ENCODE results near the gene EIF4G3.
"Not testable (repeated sequence)": the region's sequence is repeated elsewhere in the genome, so short reads cannot be mapped to it uniquely, and the experiment has no call there.

Gene EIF4G3

DNA sequence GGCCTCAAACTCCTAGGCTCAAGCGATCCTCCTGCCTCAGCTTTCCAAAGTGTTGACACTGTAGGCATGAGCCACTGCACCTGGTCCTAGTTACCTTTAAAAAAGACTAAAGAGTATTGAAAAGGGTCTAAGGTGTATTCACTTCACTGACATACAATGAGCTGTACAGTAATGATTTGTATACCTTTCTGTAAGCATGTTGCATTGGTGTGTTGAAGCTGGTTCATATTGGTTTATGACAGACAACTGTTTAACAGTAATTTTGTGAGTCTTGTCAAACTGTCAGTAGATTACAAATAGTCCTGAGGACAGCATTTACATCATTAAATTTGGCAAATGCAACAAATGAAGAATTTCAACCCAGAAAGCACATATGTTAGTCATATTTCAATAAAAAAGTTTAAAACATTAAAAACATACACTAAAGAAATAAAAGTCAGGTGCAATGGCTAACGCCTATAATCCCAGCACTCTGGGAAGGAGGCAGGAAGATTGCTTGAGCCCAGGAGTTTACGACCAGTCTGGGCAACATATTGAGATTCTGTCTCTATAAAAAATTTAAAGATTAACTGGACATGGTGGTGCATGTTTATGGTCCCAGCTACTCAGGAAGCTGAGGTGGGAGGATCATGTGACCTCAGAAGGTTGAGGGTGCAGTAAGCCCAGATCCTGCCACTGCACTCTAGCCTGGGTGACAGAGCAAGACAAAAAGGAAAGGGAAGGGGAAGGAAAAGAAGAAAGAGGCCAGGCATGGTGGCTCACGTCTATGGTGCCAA is 301.3 kb downstream of the EIF4G3 start:
- ATAC-seq: no peak

DNA sequence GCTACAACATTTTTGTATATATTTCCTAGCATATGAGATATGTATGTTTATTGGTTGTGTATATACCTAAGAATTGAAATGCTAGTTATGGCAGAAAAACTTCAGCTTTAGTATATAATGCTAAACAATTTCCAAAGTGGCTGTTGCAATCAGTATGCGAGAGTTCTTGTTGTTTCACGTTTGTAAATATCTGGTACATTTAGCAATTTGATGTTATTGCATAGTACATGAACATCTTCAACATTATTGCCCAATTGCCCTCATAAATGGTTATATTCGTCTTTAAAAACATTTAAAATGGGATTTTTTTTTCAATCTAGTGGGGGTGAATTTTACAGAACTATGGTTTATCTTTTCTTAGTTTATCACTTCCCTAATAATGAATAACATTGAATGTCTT is 303.4 kb downstream of the EIF4G3 start:
- no peak overlapping the region for H3K4me3 Mint-ChIP-seq
- no peaks in the 10 kb centered on the region for H3K9me3 Mint-ChIP-seq
- ATAC-seq: no peak
- H3K27ac Mint-ChIP-seq: no peak overlapping the region
- H3K27me3 Mint-ChIP-seq: no peaks in the 10 kb centered on the region
- no peak for DNase-seq
- H3K4me1 Mint-ChIP-seq: peaks cover 7% of the 10 kb centered on the region

More for the DNA sequence above, 301.3 kb downstream of the EIF4G3 start:
- Mint-ChIP-seq H3K27me3 (no peaks in the 10 kb centered on the region), H3K27ac (no peak overlapping the region), H3K9me3 (no peaks in the 10 kb centered on the region), H3K4me1 (peaks cover 7% of the 10 kb centered on the region), H3K4me3 (no peak overlapping the region)
- no peak for DNase-seq

DNA sequence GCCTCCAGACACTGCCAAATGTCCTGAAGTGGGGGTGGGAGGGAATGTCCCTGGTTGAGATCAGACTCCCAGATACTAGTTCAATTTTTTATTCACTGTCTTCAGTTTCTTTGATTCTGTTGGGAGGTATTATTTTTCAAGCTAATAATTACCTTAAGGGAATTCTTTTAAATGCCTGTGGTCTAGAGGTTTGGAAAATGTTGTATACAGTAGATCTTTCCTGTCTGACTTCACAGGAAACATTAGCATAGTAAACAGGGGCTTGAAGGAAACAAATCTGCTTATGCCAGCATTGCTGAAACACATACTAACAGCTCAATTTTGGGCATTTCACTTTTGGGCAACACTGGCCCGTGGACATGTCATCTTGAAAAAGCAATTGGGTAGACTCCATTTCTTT is 305.3 kb downstream of the EIF4G3 start:
- Mint-ChIP-seq H3K27me3 (no peaks in the 10 kb centered on the region), H3K4me1 (peaks cover 7% of the 10 kb centered on the region), H3K9me3 (no peaks in the 10 kb centered on the region), H3K4me3 (no peak overlapping the region), H3K27ac (no peak overlapping the region)
- ATAC-seq (no peak), DNase-seq (no peak)

DNA sequence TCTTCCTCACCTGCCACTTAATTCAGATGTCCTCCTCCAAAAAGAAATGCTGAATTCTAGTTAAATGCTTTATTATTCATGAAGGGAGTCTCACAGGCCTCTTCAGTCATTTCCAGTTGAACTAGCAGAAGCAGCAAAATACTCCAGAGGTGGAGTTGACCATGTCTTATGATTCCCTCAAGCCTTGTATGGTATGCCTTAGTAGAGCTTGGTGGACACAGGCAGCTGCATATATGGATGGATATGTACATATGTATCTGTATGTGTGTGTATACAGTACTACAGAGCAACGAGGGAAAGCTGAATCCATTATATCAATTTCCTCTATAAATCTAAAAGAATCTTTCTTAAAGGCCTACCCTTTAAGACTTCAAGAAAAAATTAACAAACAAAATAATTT is 306.0 kb downstream of the EIF4G3 start:
- H3K27ac Mint-ChIP-seq: no peak overlapping the region
- no peaks in the 10 kb centered on the region for H3K9me3 Mint-ChIP-seq
- ATAC-seq (no peak), DNase-seq (no peak)
- no peak overlapping the region for H3K4me3 Mint-ChIP-seq
- no peaks in the 10 kb centered on the region for H3K27me3 Mint-ChIP-seq
- peaks cover 4% of the 10 kb centered on the region for H3K4me1 Mint-ChIP-seq

DNA sequence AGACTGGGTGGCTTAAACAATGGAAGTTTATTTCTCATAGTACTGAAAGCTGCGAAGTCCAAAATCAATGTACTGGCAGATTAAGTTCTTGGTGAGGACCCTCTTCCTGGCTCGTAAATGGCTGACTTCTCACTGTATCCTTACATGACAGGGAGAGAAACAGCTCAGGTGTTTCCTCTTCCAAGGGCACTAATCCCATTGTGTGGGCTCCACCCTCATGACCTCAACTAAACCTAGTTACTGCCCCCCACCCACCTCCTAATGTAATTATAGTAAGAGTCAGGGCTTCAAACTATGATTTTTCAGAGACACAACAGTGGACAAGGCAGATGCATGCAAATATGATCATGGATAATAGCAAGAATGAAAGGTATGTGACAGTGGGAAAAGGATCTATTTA is 308.4 kb downstream of the EIF4G3 start:
- H3K9me3 Mint-ChIP-seq: no peaks in the 10 kb centered on the region
- ATAC-seq (no peak), DNase-seq (no peak)
- no peak overlapping the region for H3K4me3 Mint-ChIP-seq
- no peak overlapping the region for H3K27ac Mint-ChIP-seq
- no peaks in the 10 kb centered on the region for H3K27me3 Mint-ChIP-seq
- no peaks in the 10 kb centered on the region for H3K4me1 Mint-ChIP-seq

DNA sequence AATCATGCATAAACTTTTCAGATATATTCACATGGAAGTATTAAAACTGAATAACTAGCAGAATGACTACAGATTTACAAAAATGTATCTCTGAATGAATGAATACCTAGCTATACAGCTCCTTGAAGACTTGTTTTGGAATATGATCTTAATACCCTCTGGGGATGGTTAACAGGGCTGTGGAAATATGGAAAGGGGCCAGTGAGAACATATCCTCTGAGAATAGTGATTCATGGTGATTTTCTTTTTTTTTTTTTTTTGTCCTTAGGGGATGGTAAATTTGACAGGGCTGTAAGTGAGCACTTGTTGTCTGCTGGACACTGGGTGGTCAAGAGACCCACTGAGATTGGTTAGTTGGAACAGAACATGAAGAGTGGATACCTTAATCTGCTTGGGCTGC is 308.9 kb downstream of the EIF4G3 start:
- no peak for ATAC-seq
- no peaks in the 10 kb centered on the region for H3K4me1 Mint-ChIP-seq
- H3K27me3 Mint-ChIP-seq: no peaks in the 10 kb centered on the region
- no peak overlapping the region for H3K4me3 Mint-ChIP-seq
- no peak for DNase-seq
- H3K27ac Mint-ChIP-seq: peak overlapping the region in 1 of 2 donors; percentile 6
- no peaks in the 10 kb centered on the region for H3K9me3 Mint-ChIP-seq

DNA sequence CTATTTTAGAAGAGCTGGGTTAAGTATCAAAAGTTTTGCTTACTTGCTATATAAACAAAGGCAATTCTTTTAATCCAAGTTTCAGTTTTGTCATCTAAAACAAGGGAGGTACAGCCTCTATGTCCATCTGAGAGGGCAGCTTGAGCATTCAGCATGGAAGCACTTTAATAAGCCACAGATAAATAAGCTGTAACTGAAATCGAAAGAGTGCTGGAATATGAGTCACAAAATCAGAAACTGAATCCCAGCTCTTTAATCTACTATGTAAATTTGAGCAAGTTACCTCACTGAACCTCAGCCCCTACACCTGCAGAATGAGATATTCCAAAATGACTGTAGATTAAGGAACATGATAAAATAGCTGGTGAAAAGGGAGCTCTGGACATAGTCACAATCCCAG is 309.6 kb downstream of the EIF4G3 start:
- H3K27me3 Mint-ChIP-seq: no peaks in the 10 kb centered on the region
- no peak overlapping the region for H3K4me3 Mint-ChIP-seq
- H3K4me1 Mint-ChIP-seq: no peaks in the 10 kb centered on the region
- no peaks in the 10 kb centered on the region for H3K9me3 Mint-ChIP-seq
- no peak overlapping the region for H3K27ac Mint-ChIP-seq
- no peak for ATAC-seq
- no peak for DNase-seq

DNA sequence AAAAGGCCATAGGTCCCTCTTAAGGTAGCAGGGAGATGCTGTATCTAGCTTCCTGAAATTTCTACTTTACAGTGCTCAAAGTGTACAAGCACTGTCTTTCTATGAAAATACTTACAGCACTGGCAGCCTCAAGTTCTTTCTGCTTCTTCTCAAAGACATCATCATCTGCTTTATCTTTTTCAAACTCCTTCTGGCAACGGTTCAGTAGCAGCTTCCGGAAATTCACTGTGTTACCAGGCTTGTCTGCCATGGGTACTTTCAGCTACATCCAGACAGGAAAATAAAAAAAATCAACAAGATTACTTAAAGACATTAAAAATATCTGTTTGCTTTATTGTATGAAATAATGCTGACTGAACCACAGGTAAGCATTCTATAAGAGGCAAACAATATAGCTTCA is 311.7 kb downstream of the EIF4G3 start:
- H3K4me3 Mint-ChIP-seq: no peak overlapping the region
- no peaks in the 10 kb centered on the region for H3K27me3 Mint-ChIP-seq
- H3K9me3 Mint-ChIP-seq: no peaks in the 10 kb centered on the region
- H3K4me1 Mint-ChIP-seq: no peaks in the 10 kb centered on the region
- DNase-seq (no peak), ATAC-seq (no peak)
- no peak overlapping the region for H3K27ac Mint-ChIP-seq

DNA sequence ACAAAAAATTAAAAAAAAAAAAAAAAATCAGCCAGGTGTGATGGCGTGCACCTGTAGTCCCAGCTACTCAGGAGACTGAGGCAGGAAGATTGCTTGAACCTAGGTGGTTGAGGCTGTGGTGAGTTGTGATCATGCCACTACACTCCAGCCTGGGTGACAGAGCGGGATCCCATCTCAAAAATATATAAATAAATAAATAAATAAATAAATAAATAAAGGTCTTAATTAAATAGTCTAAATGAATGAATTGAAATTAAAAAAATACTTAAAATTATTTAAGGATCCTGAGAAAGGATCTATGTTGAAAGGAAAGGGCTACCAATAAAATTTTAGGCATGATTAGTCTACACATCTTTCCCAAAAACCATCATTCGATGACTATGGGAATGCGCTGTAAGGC is 322.2 kb downstream of the EIF4G3 start:
- no peaks in the 10 kb centered on the region for H3K4me1 Mint-ChIP-seq
- ATAC-seq: no peak
- no peaks in the 10 kb centered on the region for H3K27me3 Mint-ChIP-seq
- no peaks in the 10 kb centered on the region for H3K9me3 Mint-ChIP-seq
- H3K27ac Mint-ChIP-seq: no peak overlapping the region
- no peak for DNase-seq
- no peak overlapping the region for H3K4me3 Mint-ChIP-seq

DNA sequence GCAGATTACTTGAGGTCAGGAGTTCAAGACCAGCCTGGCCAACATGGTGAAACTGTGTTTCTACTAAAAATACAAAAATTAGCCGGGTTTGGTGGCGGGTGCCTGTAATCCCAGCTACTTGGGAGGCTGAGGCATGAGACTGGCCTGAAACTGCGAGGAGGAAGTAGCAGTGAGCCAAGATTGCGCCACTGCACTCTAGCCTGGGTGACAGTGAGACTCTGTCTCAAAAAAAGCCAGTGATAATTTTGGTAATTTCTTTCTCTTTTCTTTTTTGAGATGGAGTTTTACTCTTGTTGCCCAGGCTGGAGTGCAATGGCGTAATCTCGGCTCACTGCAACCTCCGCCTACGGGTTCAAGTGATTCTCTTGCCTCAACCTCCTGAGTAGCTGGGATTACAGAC is 324.9 kb downstream of the EIF4G3 start:
- H3K9me3 Mint-ChIP-seq: not testable (repeated sequence)

DNA sequence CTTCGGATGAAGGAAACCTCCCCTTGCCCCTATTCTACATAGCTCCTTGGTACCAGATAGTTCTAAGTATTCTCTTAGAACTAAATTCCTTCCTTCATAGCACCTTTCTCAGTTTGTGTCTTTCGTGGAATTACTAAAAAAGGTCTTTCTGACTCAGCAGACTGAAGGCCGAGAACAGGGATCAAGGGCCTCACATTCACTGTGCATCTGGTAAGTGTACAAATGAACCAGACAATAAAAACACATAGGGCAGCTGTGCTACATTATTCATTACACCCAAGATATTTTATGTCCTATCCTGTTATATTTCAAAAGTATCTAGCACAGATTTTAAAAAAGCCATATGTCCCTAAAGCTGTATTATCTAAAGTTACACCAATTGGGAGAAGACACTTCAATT is 326.7 kb downstream of the EIF4G3 start:
- Mint-ChIP-seq H3K4me3 (no peak overlapping the region), H3K4me1 (no peaks in the 10 kb centered on the region)

More for the DNA sequence above, 324.9 kb downstream of the EIF4G3 start:
- not testable (repeated sequence) for DNase-seq, ATAC-seq, H3K27me3 Mint-ChIP-seq, H3K4me1 Mint-ChIP-seq, H3K4me3 Mint-ChIP-seq
- peak overlapping the region in 1 of 2 donors; percentile 48 for H3K27ac Mint-ChIP-seq

DNA sequence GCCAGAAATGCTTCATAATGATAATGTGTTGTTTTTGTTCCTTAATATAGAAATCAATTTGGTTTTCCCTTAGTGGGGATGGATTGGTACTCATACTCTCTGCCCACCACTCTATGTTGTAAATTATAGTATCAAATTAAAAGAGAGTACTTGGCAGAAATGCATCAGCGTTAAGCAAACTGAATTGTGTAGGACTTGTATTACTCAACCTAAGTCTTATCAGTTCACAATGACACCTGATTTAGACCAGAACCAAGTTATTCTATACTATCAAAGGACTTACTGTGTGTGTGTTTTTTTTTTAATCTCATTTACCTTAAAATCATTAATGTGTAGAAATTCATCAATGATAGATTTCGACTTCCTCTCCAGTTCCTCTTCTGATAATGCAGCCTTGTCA is 327.6 kb downstream of the EIF4G3 start:
- no peaks in the 10 kb centered on the region for H3K9me3 Mint-ChIP-seq
- ATAC-seq (no peak), DNase-seq (no peak)
- H3K4me1 Mint-ChIP-seq: no peaks in the 10 kb centered on the region
- no peak overlapping the region for H3K27ac Mint-ChIP-seq
- no peak overlapping the region for H3K4me3 Mint-ChIP-seq
- no peaks in the 10 kb centered on the region for H3K27me3 Mint-ChIP-seq

More for the DNA sequence above, 326.7 kb downstream of the EIF4G3 start:
- Mint-ChIP-seq H3K27me3 (no peaks in the 10 kb centered on the region), H3K27ac (no peak overlapping the region), H3K9me3 (no peaks in the 10 kb centered on the region)
- ATAC-seq (no peak), DNase-seq (no peak)

DNA sequence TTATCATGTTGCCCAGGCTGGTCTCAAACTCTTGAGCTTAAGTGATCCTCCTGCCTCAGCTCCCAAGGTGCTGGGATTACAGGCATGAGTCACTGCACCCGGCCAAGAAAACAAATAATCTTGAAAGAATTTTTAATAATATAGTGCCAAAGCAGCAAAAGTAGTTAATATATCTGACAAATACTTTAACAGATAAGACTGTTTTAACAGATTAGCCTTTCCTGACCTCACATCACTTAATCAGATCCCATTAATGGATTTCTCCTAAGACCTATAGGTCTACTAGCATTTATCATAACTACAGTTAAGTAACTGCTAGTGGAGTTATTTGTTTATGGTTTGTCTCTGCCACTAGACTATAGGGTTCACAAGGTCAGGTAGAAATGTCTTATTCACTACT is 328.5 kb downstream of the EIF4G3 start:
- no peak overlapping the region for H3K27ac Mint-ChIP-seq
- H3K4me1 Mint-ChIP-seq: no peaks in the 10 kb centered on the region
- DNase-seq (no peak), ATAC-seq (no peak)
- no peaks in the 10 kb centered on the region for H3K27me3 Mint-ChIP-seq
- no peak overlapping the region for H3K4me3 Mint-ChIP-seq
- no peaks in the 10 kb centered on the region for H3K9me3 Mint-ChIP-seq

DNA sequence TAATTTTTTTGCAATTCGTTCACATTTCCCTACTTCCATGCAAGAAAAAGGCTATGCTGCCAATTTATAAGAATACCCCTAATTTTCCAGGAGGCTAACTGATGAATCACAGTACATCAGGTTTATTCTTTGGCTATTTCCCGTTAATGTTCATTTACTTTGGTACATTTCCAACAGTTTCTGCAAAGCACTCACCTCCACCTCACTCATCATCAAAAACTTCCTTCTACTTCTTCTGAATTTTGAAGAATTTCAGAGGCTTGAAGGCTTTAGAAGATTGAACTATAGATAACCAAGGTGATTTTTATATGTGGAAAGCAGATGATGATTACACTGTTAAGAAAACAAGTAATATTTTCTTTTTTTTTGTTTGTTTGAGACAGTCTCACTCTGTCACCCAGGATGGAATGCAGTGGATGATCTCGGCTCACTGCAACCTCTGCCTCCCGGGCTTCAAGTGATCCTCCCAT is 329.1 kb downstream of the EIF4G3 start:
- Mint-ChIP-seq H3K9me3 (no peaks in the 10 kb centered on the region), H3K27ac (no peak overlapping the region), H3K4me1 (no peaks in the 10 kb centered on the region), H3K27me3 (no peaks in the 10 kb centered on the region), H3K4me3 (no peak overlapping the region)
- DNase-seq: no peak
- no peak for ATAC-seq

DNA sequence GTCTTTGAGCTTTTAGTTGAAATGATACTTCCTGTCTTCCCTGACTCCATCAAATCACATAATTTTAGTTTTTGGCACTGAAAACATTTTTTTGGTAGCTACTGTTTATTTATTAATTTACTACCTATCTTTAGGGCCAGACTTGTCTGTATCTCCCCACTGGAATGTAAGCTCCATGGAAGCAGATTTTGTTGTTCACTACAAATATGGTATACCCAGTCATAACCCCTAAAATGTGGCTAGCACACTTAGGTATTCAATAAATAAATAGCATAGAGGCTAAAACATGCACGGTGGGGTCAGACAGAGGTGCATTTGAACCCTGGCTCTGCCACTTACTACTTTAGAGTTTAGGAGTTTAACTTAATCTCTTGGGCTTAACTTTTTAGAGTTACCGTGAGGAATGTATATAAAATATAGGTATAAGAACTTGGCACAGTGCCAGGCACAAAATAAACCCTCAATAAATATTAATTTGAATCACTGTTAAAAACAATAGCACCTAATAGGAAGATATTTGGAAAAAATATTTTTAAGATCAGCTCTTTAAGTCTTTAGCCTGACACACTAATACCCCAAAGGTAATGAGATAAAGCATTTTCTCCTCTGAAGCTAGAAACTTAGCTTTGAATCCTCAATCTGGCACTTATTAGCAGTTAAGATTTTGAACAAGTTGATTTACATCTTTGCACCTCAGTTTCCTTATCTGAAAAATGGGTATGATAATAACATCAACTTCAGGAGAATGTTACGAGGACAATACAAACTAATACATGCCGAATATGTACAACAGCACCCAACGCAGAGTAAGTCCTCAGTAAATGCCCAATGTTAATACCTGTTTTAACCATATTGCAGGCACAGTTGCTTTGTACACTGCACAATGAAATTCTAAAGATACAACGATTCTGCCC is 330.0 kb downstream of the EIF4G3 start:
- no peak overlapping the region for H3K4me3 Mint-ChIP-seq
- H3K9me3 Mint-ChIP-seq: no peaks in the 10 kb centered on the region
- no peaks in the 10 kb centered on the region for H3K4me1 Mint-ChIP-seq
- DNase-seq (no peak), ATAC-seq (no peak)
- H3K27ac Mint-ChIP-seq: peak overlapping the region in 1 of 2 donors; percentile 8
- no peaks in the 10 kb centered on the region for H3K27me3 Mint-ChIP-seq

DNA sequence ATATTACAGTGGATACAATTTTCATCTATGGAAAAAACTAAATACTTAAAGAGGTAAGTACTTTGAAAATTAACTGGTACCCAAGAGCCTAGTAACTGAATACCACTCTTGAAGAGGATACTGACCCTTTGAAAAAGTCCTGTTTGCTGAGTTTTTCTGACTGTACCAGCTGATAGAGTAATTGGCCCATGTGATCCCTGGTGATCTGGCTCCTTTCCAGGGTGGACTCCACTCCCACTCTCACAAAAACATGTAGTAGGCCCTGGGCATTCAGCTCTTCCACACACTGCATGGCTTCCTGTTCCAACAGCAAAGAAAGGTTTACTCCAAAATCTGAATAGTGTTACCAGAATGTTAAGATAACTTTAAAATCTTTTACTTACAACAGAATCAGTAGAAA is 336.0 kb downstream of the EIF4G3 start:
- Mint-ChIP-seq H3K27me3 (no peaks in the 10 kb centered on the region), H3K27ac (no peak overlapping the region), H3K4me1 (no peaks in the 10 kb centered on the region), H3K4me3 (no peak overlapping the region), H3K9me3 (no peaks in the 10 kb centered on the region)
- ATAC-seq (no peak), DNase-seq (no peak)
